GM18951 (cell line): ENCODE data around the gene KHDC4.
"Not testable (repeated sequence)": the region's sequence is repeated elsewhere in the genome, so short reads cannot be mapped to it uniquely, and the experiment has no call there.

ENCODE experiments used
- POLR2A ChIP-seq: IDR thresholded peaks from 4 replicates; pipeline ENCODE4 v1.6.1; 2011; ENCODE audit warnings: mild to moderate bottlenecking; ENCODE audit not compliant: insufficient read length, insufficient read depth; ENCODE audit errors: extremely low read depth
- in situ Hi-C: fragments of 300-500 bp; cut with MboI; formaldehyde crosslinking; loops from one replicate; pipeline ENCODE4 v1.12.0; 2022; ENCODE audit warnings: low sequenced_read_pairs, mixed read lengths, inconsistent platforms; ENCODE audit not compliant: unreplicated experiment

The KHDC4 gene

GRCh38 chr1:155941845-155942531 is 7.8 kb upstream of the KHDC4 start:
- in situ Hi-C loops, result no loop called here
- no peak for TF ChIP-seq POLR2A

GRCh38 chr1:155940993-155941844 is 7.0 kb upstream of the KHDC4 start, which contains the start of gene RXFP4:
TSS of gene RXFP4 (plus strand) at chr1:155941638. CDS start at chr1:155941710, 72 bp downstream.
- in situ Hi-C loops, result no loop called here
- TF ChIP-seq POLR2A, result no peak

GRCh38 chr1:155940482-155940992 is 6.3 kb upstream of the KHDC4 start:
- no peak for TF ChIP-seq POLR2A
- in situ Hi-C loops, result no loop called here

GRCh38 chr1:155938220-155938627 is 4.0 kb upstream of the KHDC4 start:
- no peak for TF ChIP-seq POLR2A
- in situ Hi-C loops, result no loop called here

GRCh38 chr1:155934936-155935590 is 850 bp upstream of the KHDC4 start:
- in situ Hi-C loops, result no loop called here
- TF ChIP-seq POLR2A, result no peak

- no peak for TF ChIP-seq POLR2A
- in situ Hi-C loops, result no loop called here
Observed at GRCh38 chr1:155933591-155934096, 569 bp downstream of the KHDC4 start.

- in situ Hi-C loops, result no loop called here
Observed at GRCh38 chr1:155932487-155932886, 1.7 kb downstream of the KHDC4 start.

GRCh38 chr1:155932081-155932480 is 2.1 kb downstream of the KHDC4 start:
- in situ Hi-C loops, result no loop called here
- no peak for TF ChIP-seq POLR2A

More at GRCh38 chr1:155932487-155932886, 1.7 kb downstream of the KHDC4 start:
- no peak for TF ChIP-seq POLR2A

GRCh38 chr1:155931332-155932038 is 2.7 kb downstream of the KHDC4 start:
- in situ Hi-C loops, result no loop called here
- no peak for TF ChIP-seq POLR2A

- in situ Hi-C loops, result not testable (repeated sequence)
Observed at GRCh38 chr1:155930725-155931124, 3.5 kb downstream of the KHDC4 start.

GRCh38 chr1:155929057-155929456 is 5.2 kb downstream of the KHDC4 start:
- in situ Hi-C loops, result no loop called here
- no peak for TF ChIP-seq POLR2A

- in situ Hi-C loops, result no loop called here
- no peak for TF ChIP-seq POLR2A
Observed at GRCh38 chr1:155925506-155925905, 8.7 kb downstream of the KHDC4 start.

- in situ Hi-C loops, result no loop called here
- TF ChIP-seq POLR2A, result no peak
Observed at GRCh38 chr1:155920717-155921116, 13.5 kb downstream of the KHDC4 start.

- TF ChIP-seq POLR2A, result no peak
- in situ Hi-C loops, result no loop called here
Observed at GRCh38 chr1:155919801-155920200, 14.4 kb downstream of the KHDC4 start.
